Measurements from ENCODE around the gene NRN1L.

The NRN1L gene

DNA sequence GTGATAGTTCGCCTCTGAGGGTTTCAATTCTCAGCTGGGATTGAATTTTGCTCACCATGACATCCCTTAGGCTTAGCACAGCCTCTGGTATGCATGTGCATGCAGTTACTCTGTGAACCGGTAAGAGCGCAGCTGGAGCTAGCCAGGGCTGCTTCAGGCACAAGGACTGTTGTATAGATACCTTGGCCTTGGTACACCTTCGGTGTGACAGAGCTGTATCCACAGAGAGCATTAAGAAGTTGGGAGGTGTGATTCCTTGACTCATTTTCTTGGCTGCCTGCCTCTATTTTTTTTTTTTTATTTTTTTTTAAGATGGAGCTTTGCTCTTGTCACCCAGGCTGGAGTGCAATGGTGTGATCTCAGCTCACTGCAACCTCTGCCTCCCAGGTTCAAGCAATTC, 40.2 kb upstream of the NRN1L start:
- DNase-seq (ENCODE audit: low read depth) = no peak
- no peak overlapping the region; the same call in 1 of the 2 replicates for H3K4me3 ChIP-seq (ENCODE audit: low read depth, low read length)
- TF ChIP-seq, protein P1, sequence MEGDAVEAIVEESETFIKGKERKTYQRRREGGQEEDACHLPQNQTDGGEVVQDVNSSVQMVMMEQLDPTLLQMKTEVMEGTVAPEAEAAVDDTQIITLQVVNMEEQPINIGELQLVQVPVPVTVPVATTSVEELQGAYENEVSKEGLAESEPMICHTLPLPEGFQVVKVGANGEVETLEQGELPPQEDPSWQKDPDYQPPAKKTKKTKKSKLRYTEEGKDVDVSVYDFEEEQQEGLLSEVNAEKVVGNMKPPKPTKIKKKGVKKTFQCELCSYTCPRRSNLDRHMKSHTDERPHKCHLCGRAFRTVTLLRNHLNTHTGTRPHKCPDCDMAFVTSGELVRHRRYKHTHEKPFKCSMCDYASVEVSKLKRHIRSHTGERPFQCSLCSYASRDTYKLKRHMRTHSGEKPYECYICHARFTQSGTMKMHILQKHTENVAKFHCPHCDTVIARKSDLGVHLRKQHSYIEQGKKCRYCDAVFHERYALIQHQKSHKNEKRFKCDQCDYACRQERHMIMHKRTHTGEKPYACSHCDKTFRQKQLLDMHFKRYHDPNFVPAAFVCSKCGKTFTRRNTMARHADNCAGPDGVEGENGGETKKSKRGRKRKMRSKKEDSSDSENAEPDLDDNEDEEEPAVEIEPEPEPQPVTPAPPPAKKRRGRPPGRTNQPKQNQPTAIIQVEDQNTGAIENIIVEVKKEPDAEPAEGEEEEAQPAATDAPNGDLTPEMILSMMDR (IDR thresholded peaks at IDR 0.05; ENCODE audit: low read depth, low read length, missing control alignments) = no peak

- H3K4me3 ChIP-seq (ENCODE audit: low read depth, low read length) = peak overlapping the region; percentile 74
- TF ChIP-seq, protein P1 (IDR thresholded peaks at IDR 0.05; ENCODE audit: low read depth, low read length, missing control alignments) = no peak
- no peak for DNase-seq (ENCODE audit: low read depth)
These were observed 39.2 kb upstream of the NRN1L start for GRCh38 chr16:67845291-67846062.

DNA sequence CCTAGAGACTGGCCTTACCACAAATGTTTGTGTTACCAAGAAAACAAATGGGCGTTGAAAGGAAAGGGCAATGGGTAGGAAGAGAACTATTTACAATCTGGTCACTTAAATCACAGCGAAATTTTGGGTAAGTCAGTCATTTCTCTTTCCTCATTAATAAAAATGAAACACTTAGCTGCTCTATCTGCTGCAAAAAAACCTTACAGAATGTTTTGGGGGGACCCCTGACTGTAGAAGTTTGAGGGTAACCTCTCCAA, 38.7 kb upstream of the NRN1L start:
- TF ChIP-seq, protein P1 (IDR thresholded peaks at IDR 0.05; ENCODE audit: low read depth, low read length, missing control alignments) = no peak
- no peak for DNase-seq (ENCODE audit: low read depth)
- H3K4me3 ChIP-seq (ENCODE audit: low read depth, low read length) = peak overlapping the region; percentile 74

DNA sequence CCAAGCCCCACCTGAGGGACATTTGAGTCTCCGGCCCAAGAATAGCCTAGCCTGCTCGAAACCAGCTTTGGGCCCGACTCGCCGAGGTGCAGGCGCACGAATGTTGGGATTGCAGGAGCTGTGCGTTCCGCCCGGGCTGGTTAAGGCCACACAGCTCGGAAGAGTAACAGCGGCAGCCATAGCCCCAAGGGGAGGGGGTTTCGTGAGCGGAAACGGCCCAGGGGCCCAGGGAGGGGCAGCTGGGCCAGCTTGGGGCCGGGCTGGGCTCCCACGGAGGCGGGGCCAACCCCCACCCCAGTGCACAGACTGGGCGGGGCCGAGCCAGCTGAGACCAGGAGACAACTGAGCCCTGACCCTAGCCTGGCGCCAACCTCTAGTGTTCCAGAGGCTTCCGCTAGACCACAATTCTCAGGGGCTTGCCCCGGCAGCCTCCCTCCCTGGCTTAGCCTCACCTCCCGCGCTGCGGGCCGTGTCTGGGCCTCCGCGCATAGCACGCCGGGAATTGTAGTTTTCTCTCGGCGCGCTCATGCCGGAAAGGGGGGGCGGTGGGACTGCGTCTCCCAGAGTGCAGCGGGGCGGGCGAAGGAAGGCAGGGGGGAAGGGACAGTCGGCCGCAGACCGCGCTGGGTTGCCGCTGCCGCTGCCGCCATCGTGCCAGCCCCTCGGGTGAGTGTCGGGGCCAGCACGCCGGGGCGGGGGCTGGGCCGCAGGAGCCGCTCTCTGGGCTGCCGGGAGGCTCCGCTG, 38.2 kb upstream of the NRN1L start, which contains the start of gene NUTF2:
TSS of gene NUTF2 (plus strand) at position 614 of the 744 bp plus-strand sequence. CDS start 18,198 bp downstream, outside the sequence.
- TF ChIP-seq, protein P1 (IDR thresholded peaks at IDR 0.05; ENCODE audit: low read depth, low read length, missing control alignments) = no peak
- DNase-seq (ENCODE audit: low read depth) = peak; percentile 86
- peak within 1 kb of the TSS; percentile 74 for H3K4me3 ChIP-seq (ENCODE audit: low read depth, low read length)

- H3K4me3 ChIP-seq (ENCODE audit: low read depth, low read length) = peak within 1 kb of the TSS; percentile 74
- DNase-seq (ENCODE audit: low read depth) = no peak
- TF ChIP-seq, protein P1 (IDR thresholded peaks at IDR 0.05; ENCODE audit: low read depth, low read length, missing control alignments) = no peak
These were observed 37.4 kb upstream of the NRN1L start, which contains the start of gene CENPT for GRCh38 chr16:67847064-67847861. Gene CENPT (minus strand): TSS chr16:67847693. CDS start chr16:67833859, 13,834 bp downstream.

DNA sequence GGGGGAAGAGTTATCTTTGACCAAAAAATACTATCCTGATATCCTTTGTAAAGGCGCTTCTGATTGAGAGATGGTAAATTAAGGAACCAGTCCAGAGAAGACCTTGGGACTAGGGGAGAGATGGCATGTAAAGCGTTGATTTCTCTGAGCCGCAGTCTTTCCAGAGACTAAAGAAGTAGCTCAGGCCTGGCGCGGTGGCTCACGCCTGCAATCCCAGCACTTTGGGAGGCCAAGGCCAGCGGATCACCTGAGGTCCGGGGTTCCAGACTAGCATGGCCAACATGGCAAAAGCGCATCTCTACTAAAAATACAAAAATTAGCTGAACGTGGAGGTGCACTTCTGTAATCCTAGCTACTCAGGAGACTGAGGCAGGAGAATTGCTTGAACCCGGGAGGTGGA, 36.6 kb upstream of the NRN1L start:
- H3K4me3 ChIP-seq (ENCODE audit: low read depth, low read length) = peak overlapping the region; percentile 74
- TF ChIP-seq, protein P1 (IDR thresholded peaks at IDR 0.05; ENCODE audit: low read depth, low read length, missing control alignments) = no peak
- DNase-seq (ENCODE audit: low read depth) = no peak
